HG02642 (cell line): ENCODE data around the gene C3orf62.
"Not testable (repeated sequence)": the region's sequence is repeated elsewhere in the genome, so short reads cannot be mapped to it uniquely, and the experiment has no call there.

ENCODE experiments used
- ATAC-seq: cut with Tn5 transposase; IDR thresholded peaks from one replicate; pipeline ENCODE4 v1.9.1; 2021; ENCODE audit warnings: mild to moderate bottlenecking; ENCODE audit not compliant: unreplicated experiment, poor library complexity

Gene C3orf62

DNA sequence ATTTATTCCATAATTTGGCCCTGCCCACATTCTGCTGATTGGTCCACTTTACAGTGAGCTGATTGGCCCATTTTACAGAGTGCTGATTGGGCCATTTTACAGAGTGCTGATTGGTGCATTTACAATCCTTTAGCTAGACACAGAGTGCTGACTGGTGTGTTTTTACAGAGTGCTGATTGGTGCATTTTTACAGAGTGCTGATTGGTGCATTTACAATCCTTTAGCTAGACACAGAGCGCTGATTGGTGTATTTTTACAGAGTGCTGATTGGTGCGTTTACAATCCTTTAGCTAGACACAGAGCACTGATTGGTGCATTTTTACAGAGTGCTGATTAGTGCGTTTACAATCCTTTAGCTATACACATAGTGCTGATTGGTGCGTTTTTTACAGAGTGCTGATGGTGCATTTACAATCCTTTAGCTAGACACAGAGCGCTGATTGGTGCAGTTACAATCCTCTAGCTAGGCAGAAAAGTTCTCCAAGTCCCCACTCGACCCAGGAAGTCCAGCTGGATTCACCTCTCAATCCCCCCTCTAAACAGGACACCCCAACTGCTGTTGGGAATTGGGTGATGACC is 56.0 kb downstream of the C3orf62 start:
- not testable (repeated sequence) for ATAC-seq

DNA sequence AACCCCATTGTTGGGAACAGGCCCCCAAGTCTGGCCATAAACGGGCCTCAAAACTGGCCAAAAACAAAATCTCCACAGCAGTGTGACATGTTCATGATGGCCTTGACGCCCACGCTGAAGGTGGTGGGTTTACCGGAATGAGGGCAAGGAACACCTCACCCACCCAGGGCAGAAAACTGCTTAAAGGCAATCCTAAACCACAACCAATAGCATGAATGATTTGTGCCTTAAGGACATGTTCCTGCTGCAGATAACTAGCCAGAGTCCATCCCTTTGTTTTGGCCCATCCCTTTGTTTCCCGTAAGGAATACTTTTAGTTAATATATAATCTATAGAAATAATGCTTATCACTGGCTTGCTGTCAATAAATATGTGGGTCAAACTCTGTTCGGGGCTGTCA is 57.9 kb downstream of the C3orf62 start:
- ATAC-seq, result no peak
